ENCODE measurements around the gene COLEC11. TPM values are rescaled to one million over a fixed set of nuclear protein-coding genes. Genes with fewer than 3 reads are reported as not detected.

The COLEC11 gene
- total and polyA plus RNA-seq, 2 donors (not counting 1 experiment from before 2014, with no cell fraction given) = not detected

DNA sequence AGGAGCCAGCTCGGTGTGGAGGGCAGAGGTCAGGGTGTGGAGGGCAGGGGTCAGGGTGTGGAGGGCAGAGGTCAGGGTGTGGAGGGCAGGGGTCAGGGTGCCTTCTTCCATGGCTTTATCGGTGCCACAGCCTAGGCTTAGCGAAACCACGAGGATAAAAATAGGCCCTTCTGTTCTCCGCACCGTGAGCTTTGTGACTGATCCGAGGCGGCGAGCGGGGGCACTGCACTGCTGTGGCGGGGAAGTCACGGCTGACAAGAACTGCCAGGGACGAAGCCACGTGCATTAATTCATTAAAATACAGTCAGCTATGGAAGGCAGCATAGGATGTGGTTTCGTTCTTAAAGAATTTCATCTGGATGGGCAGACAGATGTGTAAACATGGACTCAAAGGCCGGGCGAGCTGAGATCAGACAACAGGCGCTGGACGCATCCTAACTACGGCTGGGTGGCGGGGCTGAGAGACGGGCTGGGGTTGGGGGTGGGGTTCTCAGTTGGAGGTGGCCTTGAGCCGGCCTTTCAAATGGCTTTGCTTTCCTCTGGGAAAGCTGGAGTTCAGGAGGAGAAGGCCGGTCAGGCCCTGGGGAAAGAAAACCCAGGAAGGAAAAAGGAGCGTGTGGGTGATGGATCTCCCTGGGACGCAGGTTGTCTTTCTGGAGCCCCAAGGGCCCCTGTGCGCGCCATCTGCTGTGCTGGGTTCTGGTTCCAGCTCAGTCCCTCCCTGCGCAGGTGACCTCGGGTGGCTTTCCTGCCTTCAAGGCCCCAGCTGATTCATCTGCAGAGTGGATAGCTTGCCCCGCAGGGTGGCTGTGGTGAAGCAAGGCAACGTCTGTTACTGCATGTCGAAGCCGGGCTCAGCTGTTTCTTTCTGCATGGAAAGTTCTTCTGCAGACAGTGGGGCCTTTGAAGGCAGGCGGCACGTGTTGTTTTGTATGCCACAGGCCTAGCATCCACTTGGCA is 62.1 kb downstream of the COLEC11 start:
- Mint-ChIP-seq H3K27me3 (no peaks in the 10 kb centered on the region), H3K4me1 (peaks cover 17% of the 10 kb centered on the region), H3K27ac (no peak overlapping the region), H3K9me3 (ENCODE audit: insufficient read depth) (peaks cover 2% of the 10 kb centered on the region), H3K4me3 (no peak overlapping the region)
- DNase-seq (no peak), ATAC-seq (ENCODE audit: low read depth) (no peak)
- CTCF ChIA-PET = interaction anchor here (2.1 kb wide), 1 partner anchor 233 kb away, joined by 10 read pairs; no protein-coding TSS in a partner anchor
- peaks cover 0 to 5% (median under 1%) of the 10 kb centered on the region in 4 experiments for H3K27me3 ChIP-seq (replicated peaks in 1 of 4; ENCODE audit: control extremely low read depth in 1 of 4, control insufficient read depth in 3 of 4, insufficient read depth in 4 of 4, low read length in 3 of 4)
- no peak overlapping the region for H3K4me2 ChIP-seq (replicated peaks; ENCODE audit: low read depth, low read length, poor library complexity, severe bottlenecking)
- H3K36me3 ChIP-seq (replicated peaks in 1 of 2; ENCODE audit: control extremely low read depth in 1 of 2, control insufficient read depth in 1 of 2, extremely low read depth in 1 of 2, insufficient read depth in 2 of 2, low read length in 1 of 2) = no peaks in the 10 kb centered on the region
- whole genome bisulfite sequencing (ENCODE audit: insufficient coverage) = 68% methylated on average over 36 of the region's 36 CpGs
- H3K27ac ChIP-seq (ENCODE audit: low read length in 2 of 2) = no peak overlapping the region
- H3K9me3 ChIP-seq (ENCODE audit: control extremely low read depth in 1 of 3, control insufficient read depth in 2 of 3, insufficient read depth in 1 of 3, low read length in 2 of 3) = no peaks in the 10 kb centered on the region
- no peak for TF ChIP-seq EZH2 (IDR thresholded peaks at IDR 0.05; ENCODE audit: borderline replicate concordance, insufficient read depth, low read depth, low read length, poor library complexity, severe bottlenecking)
- TF ChIP-seq, protein P1, sequence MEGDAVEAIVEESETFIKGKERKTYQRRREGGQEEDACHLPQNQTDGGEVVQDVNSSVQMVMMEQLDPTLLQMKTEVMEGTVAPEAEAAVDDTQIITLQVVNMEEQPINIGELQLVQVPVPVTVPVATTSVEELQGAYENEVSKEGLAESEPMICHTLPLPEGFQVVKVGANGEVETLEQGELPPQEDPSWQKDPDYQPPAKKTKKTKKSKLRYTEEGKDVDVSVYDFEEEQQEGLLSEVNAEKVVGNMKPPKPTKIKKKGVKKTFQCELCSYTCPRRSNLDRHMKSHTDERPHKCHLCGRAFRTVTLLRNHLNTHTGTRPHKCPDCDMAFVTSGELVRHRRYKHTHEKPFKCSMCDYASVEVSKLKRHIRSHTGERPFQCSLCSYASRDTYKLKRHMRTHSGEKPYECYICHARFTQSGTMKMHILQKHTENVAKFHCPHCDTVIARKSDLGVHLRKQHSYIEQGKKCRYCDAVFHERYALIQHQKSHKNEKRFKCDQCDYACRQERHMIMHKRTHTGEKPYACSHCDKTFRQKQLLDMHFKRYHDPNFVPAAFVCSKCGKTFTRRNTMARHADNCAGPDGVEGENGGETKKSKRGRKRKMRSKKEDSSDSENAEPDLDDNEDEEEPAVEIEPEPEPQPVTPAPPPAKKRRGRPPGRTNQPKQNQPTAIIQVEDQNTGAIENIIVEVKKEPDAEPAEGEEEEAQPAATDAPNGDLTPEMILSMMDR (IDR thresholded peaks at IDR 0.05) = no peak
- POLR2A ChIA-PET = no interaction called here
- H4K20me1 ChIP-seq (ENCODE audit: control insufficient read depth, insufficient read depth, low read length, poor library complexity, severe bottlenecking) = no peaks in the 10 kb centered on the region
- H3K4me3 ChIP-seq (ENCODE audit: control extremely low read depth in 1 of 5, extremely low read depth in 1 of 5, insufficient read depth in 1 of 5, low read depth in 2 of 5, low read length in 4 of 5) = no peak overlapping the region
- H2AFZ ChIP-seq (ENCODE audit: insufficient read depth, low read depth, low read length, poor library complexity, severe bottlenecking) = peak overlapping the region; percentile 5
- H3K79me2 ChIP-seq (ENCODE audit: control insufficient read depth, insufficient read depth, low read length) = no peaks in the 10 kb centered on the region
- H3K9ac ChIP-seq (ENCODE audit: low read length) = no peak overlapping the region
- intact Hi-C loops (cut with micrococcal nuclease) = loop anchor here (10.0 kb wide), 1 partner anchor 1772 kb away; no protein-coding TSS in a partner anchor
- peaks cover 2 to 3% of the 10 kb centered on the region in 2 donors for H3K4me1 ChIP-seq (ENCODE audit: control insufficient read depth in 2 of 2, insufficient read depth in 2 of 2, low read length in 2 of 2)

DNA sequence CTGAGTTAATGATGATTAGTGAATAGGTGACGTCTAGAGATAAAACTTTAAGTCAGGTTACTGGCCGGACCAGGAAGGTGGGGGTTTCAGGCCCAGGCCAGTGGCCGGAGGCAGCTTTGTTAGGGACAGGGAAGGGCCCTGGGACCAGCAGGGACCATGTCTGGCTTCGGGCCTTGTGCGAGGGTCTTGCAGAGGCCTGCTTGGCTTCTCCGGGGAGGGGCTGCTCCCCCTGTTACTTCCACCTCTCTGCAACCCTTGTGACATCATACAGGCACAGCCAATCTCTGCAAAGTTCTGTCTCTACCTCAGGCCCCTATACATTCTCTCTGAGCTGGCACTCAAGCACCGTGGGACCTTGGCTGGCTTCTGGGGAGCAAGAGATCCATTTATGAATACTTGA is 63.0 kb downstream of the COLEC11 start, which contains the start of gene ALLC:
Gene ALLC (plus strand): TSS at position 320 of the 400 bp plus-strand sequence. CDS start 12,958 bp downstream, outside the sequence.
- TF ChIP-seq EZH2 (IDR thresholded peaks at IDR 0.05; ENCODE audit: borderline replicate concordance, insufficient read depth, low read depth, low read length, poor library complexity, severe bottlenecking) = no peak
- TF ChIP-seq, protein P1 (IDR thresholded peaks at IDR 0.05) = no peak
- intact Hi-C loops (cut with micrococcal nuclease) = loop anchor here (10.0 kb wide), 1 partner anchor 1773 kb away; no protein-coding TSS in a partner anchor
- H3K27ac ChIP-seq (ENCODE audit: low read length in 2 of 2) = no peak within 1 kb of the TSS

More for the DNA sequence above, 63.0 kb downstream of the COLEC11 start, which contains the start of gene ALLC:
- H3K4me1 ChIP-seq (ENCODE audit: control insufficient read depth in 2 of 2, insufficient read depth in 2 of 2, low read length in 2 of 2) = no peaks in the 10 kb centered on the region
- no peak for ATAC-seq (ENCODE audit: low read depth)
- H3K9ac ChIP-seq (ENCODE audit: low read length) = no peak within 1 kb of the TSS
- ChIA-PET POLR2A (no interaction called here), CTCF (interaction anchor here (2.1 kb wide), 1 partner anchor 234 kb away, joined by 10 read pairs; no protein-coding TSS in a partner anchor)
- H3K4me2 ChIP-seq (replicated peaks; ENCODE audit: low read depth, low read length, poor library complexity, severe bottlenecking) = no peak within 1 kb of the TSS
- peak within 1 kb of the TSS; percentile 5 for H2AFZ ChIP-seq (ENCODE audit: insufficient read depth, low read depth, low read length, poor library complexity, severe bottlenecking)
- Mint-ChIP-seq H3K4me3 (no peak within 1 kb of the TSS), H3K4me1 (peaks cover 16% of the 10 kb centered on the region), H3K9me3 (ENCODE audit: insufficient read depth) (peaks cover 2% of the 10 kb centered on the region), H3K27ac (no peak within 1 kb of the TSS), H3K27me3 (no peaks in the 10 kb centered on the region)
- no peaks in the 10 kb centered on the region for H3K36me3 ChIP-seq (replicated peaks in 1 of 2; ENCODE audit: control extremely low read depth in 1 of 2, control insufficient read depth in 1 of 2, extremely low read depth in 1 of 2, insufficient read depth in 2 of 2, low read length in 1 of 2)
- H3K4me3 ChIP-seq (ENCODE audit: control extremely low read depth in 1 of 5, extremely low read depth in 1 of 5, insufficient read depth in 1 of 5, low read depth in 2 of 5, low read length in 4 of 5) = no peak within 1 kb of the TSS
- H3K79me2 ChIP-seq (ENCODE audit: control insufficient read depth, insufficient read depth, low read length) = no peaks in the 10 kb centered on the region
- H3K9me3 ChIP-seq (ENCODE audit: control extremely low read depth in 1 of 3, control insufficient read depth in 2 of 3, insufficient read depth in 1 of 3, low read length in 2 of 3) = no peaks in the 10 kb centered on the region
- no peaks in the 10 kb centered on the region for H4K20me1 ChIP-seq (ENCODE audit: control insufficient read depth, insufficient read depth, low read length, poor library complexity, severe bottlenecking)
- no peak for DNase-seq
- 96% methylated on average over 6 of the region's 7 CpGs for WGBS (ENCODE audit: insufficient coverage)
- H3K27me3 ChIP-seq (replicated peaks in 1 of 4; ENCODE audit: control extremely low read depth in 1 of 4, control insufficient read depth in 3 of 4, insufficient read depth in 4 of 4, low read length in 3 of 4) = peaks cover 0 to 2% (median 0%) of the 10 kb centered on the region in 4 experiments

All from B cell (primary cell).